A673 (cell line): Measurements from ENCODE around the gene PLD2.

ENCODE experiments used
- CTCF ChIP-seq: fragments of 300-800, 200-600 bp; sonication (generic); conservative IDR thresholded peaks from 2 replicates; pipeline ENCODE4 v1.5.1; 2017; ENCODE audit warnings: low read depth, mild to moderate bottlenecking, antibody characterized with exemption, low read length, moderate library complexity, mixed read lengths
- EZH2 ChIP-seq: fragments of 200-600 bp; sonication (generic); IDR thresholded peaks from 2 replicates; pipeline ENCODE4 v1.6.1; 2017; ENCODE audit warnings: borderline replicate concordance, low read depth, mild to moderate bottlenecking, mixed read lengths, antibody characterized with exemption, low read length; ENCODE audit not compliant: poor library complexity, severe bottlenecking

- no peak for TF ChIP-seq CTCF
- no peak for TF ChIP-seq EZH2
These were observed 27.7 kb downstream of the PLD2 start for GRCh38 chr17:4834681-4835020.
